Left renal cortex interstitium (tissue), 4 donors: ENCODE measurements around the gene DCTN3. TPM values are rescaled to one million over a fixed set of nuclear protein-coding genes. Genes with fewer than 3 reads are reported as not detected.
A peak's percentile ranks its signal among the peaks of the same experiment; 100 is the strongest.

Source experiments
- DNase-seq, 4 donors: peaks; one replicate each; pipeline ENCODE4 v3.0.0-alpha.2; 2013; ENCODE audit warnings: low read depth in 4 of 4, low spot score in 2 of 4, missing footprints in 1 of 4
- polyA plus RNA-seq, 4 donors: library from polyadenylated mRNA; unstranded; fragments of 120-200 nt; gene quantifications; one replicate each; pipeline ENCODE4 v1.2.1, GENCODE V29; 2013; ENCODE audit not compliant: insufficient read length in 4 of 4

DCTN3 gene
- polyA plus RNA-seq: 100 to 1,000 TPM in 3 of 4 donors, 10 to 100 TPM in 1; 95.2 to 108 (median 103) TPM

GRCh38 chr9:34620061-34620994 is at the start of gene DCTN3:
DCTN3 (minus strand) TSS chr9:34620495; CDS start chr9:34620464, 31 bp downstream.
- peak in 3 of 4 donors; percentile 83 to 92 (median 84) for DNase-seq

GRCh38 chr9:34665381-34666250 is 45.3 kb upstream of the DCTN3 start:
- DNase-seq: peak; percentile 83 to 93 (median 88)

DNA sequence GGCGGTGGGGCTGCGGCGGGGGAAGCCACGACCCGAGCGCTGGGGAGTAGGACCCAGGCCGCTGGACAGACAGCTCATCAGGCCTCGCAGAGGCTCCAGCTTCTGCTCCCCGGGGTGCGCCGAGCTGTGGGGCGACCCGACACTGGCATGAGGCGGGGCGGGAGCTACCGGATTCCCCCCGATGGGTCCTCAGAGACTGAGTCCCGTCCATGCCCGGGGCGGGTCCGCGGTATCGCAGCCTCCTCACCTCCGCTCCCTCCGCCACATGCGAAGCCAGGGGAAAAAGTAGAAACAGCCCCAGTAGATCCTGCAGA is 44.7 kb upstream of the DCTN3 start:
- DNase-seq: no peak

GRCh38 chr9:34664281-34665066 is 44.2 kb upstream of the DCTN3 start:
- peak in 1 of 4 donors; percentile 60 for DNase-seq

DNA sequence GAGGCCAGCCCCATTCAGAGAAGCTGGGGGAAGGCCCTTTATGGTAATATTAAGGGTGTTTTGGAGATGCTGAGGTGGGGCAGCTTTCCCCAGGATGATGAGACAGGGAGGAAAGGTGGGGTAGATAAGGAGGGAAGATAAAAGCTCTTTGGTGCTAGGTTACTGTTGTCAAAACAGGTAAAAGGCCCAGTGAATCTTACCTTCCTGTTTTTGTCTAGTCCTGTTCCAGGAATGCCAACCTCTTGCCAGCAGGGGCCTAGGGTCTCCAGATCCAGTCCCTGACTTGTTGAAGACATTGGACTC is 43.0 kb upstream of the DCTN3 start:
- DNase-seq: no peak

GRCh38 chr9:34662526-34663302 is 42.4 kb upstream of the DCTN3 start, which contains the start of gene CCL27:
CCL27 (minus strand) TSS chr9:34662657; CDS start chr9:34662633, 24 bp downstream.
- DNase-seq: no peak

- DNase-seq: no peak
These were observed 39.4 kb upstream of the DCTN3 start for GRCh38 chr9:34659592-34660253.

DNA sequence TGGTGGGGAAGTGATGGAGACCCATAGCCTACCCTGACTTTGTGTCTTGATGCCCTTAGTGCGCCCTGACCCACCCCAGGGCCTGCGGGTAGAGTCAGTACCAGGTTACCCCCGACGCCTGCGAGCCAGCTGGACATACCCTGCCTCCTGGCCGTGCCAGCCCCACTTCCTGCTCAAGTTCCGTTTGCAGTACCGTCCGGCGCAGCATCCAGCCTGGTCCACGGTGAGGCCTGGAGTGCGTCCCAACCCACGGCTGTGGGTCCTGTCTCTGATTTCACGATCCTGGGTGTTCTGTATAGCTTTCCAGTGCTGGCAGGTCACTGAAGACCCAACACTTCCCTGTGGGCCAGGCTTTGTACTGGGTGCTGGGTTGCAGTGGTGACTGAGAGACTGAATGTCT is 38.2 kb upstream of the DCTN3 start:
- DNase-seq: no peak

- DNase-seq: no peak
These were observed 36.7 kb upstream of the DCTN3 start for GRCh38 chr9:34656992-34657391.

DNA sequence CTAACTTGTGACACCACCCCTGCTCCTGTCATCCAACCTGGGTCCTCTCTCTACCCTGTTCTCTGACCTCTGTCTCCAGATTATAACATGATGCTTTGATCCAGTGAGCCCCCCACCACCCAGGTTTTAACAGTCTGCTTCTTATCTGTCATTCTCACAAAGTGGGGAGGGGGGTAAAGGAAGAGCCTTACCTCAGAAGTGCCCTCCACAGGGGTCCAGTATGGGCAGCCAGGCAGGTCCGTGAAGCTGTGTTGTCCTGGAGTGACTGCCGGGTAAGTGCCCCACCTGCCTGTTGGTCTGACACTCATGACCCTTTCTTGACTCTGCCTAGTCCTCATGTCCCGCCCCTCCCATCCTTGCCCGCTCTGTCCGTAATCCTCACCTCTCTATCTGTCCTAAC is 35.1 kb upstream of the DCTN3 start:
- no peak for DNase-seq

DNA sequence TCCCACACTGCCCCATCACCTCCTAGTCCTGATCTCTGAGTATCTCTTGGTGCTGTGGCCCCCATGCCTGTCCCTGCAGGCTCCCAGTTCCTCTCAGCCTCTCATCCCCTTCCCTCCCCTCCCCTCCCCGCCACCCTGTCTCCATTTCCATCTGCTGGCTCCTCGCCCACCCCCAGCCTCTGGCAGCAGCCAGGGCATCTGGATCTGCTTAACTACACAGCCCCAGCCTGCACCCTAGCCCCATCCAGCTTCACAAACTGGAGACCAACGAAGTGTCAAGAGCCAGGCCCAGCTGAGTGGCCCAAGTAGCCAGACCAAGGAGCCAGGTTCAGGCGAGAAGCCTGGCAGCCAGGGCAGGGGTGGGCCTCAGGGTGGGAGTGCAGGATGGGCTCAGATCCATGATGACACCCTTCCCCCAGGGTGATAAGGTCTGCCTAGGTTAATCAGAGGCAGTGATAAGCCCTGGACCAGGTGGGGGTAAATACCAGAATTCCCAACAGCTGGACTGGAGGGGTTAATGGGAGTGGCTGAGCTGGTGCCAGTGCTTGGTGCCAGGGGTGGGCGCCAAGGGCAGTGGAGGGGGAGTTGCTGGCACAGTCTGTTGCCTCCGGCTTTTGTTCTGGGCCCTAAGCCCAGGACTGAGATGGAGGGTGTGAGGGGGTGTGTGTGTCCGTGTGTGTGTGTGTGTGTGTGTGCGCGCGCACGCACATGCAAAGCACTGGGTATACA is 34.2 kb upstream of the DCTN3 start:
- DNase-seq: no peak

- DNase-seq: no peak
These were observed 33.1 kb upstream of the DCTN3 start for GRCh38 chr9:34653151-34654072.

DNA sequence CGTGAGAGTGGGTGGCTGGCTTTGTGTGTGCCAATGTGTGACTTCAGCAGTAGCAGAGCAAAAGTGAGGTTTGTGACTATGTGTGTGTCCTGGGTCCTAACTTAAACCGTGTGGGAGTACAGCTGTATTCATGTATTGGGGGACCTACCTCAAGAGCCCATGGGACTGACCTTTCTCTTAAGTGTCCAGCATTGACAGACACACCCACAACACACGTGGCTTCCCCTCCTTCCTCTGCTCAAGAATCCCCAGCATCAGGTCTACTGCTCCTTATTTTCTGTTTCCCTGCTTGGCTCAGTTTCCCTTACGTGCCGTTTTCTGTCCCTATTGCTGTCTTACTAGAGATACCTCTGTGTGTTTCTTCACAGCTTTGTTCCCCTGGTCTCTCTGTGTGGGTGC is 32.3 kb upstream of the DCTN3 start:
- no peak for DNase-seq

DNA sequence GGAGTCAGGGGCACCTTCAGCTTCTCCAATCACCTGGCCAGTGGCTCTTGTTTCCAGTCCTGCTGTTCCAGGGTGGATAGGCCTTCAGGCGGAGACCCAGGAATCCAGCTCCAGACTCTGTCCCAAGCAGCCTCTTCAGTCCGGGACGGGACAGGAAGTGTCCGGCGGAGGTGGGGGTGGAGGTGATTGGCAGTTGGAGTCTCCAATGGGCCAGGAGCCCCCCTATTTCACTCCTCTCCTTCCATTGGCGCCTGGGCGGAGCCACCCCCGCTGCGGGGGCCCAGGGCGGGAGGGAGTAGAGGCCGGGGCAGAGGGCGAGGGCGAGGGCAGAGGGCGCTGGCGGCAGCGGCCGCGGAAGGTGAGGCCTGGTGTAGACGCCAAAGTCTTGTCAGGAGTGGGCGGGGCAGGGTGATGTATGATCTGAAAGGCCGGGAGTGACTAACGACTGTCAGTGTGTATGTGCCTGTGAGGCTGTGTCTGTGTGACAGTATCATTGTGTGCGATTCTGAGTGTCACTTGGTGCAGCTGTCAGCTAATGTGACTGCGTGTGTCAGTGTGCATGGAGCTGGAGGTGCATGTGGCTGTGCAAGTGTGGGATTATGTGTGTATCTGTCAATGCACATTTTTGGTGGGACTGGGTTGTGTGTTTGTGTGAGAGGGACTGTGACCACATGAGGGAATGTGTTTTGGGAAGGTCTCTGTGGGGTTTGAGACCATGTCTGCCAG is 31.7 kb upstream of the DCTN3 start, which contains the start of gene IL11RA:
Gene IL11RA (plus strand): TSS at position 310 of the 726 bp plus-strand sequence. CDS start 3,033 bp downstream, outside the sequence.
- peak in 1 of 4 donors; percentile 77 for DNase-seq

- no peak for DNase-seq
These were observed 31.0 kb upstream of the DCTN3 start for GRCh38 chr9:34651321-34651720.

- DNase-seq: no peak
These were observed 30.5 kb upstream of the DCTN3 start for GRCh38 chr9:34650816-34651215.

GRCh38 chr9:34648673-34649072 is 28.4 kb upstream of the DCTN3 start:
- DNase-seq: no peak
